SKM-1 treated with dmso at 0.1 percent for 144 hours (cell line): ENCODE data around the gene A1BG.
"Not testable (repeated sequence)": the region's sequence is repeated elsewhere in the genome, so short reads cannot be mapped to it uniquely, and the experiment has no call there.

ENCODE experiments used
- DNase-seq: peaks from one replicate; lab custom pipeline; 2025; ENCODE audit not compliant: unreplicated experiment; lab: John Stamatoyannopoulos, UW

A1BG gene

GRCh38 chr19:58361900-58362271 lies 8.6 kb upstream of the A1BG start:
- DNase-seq = no peak

GRCh38 chr19:58357481-58358145 lies 4.3 kb upstream of the A1BG start:
- no peak for DNase-seq

- no peak for DNase-seq
Measured at GRCh38 chr19:58356766-58357480, 3.6 kb upstream of the A1BG start.

GRCh38 chr19:58355908-58356765 lies 2.8 kb upstream of the A1BG start:
- DNase-seq = no peak

GRCh38 chr19:58355215-58355796 lies 2.0 kb upstream of the A1BG start:
- no peak for DNase-seq

- DNase-seq = no peak
Measured at GRCh38 chr19:58354478-58355030, 1.3 kb upstream of the A1BG start.

- no peak for DNase-seq
Measured at GRCh38 chr19:58353717-58354477, 605 bp upstream of the A1BG start.

- no peak for DNase-seq
Measured at GRCh38 chr19:58351990-58352755, 1.1 kb downstream of the A1BG start.

- no peak for DNase-seq
Measured at GRCh38 chr19:58351558-58351878, 1.8 kb downstream of the A1BG start.

- DNase-seq = no peak
Measured at GRCh38 chr19:58350871-58351557, 2.3 kb downstream of the A1BG start.

GRCh38 chr19:58350001-58350861 lies 3.1 kb downstream of the A1BG start:
- DNase-seq = no peak

- no peak for DNase-seq
Measured at GRCh38 chr19:58349590-58349989, 3.7 kb downstream of the A1BG start.

- not testable (repeated sequence) for DNase-seq
Measured at GRCh38 chr19:58348080-58348479, 5.2 kb downstream of the A1BG start.

- DNase-seq = peak; percentile 27
Measured at GRCh38 chr19:58346961-58347929, 6.0 kb downstream of the A1BG start.

- DNase-seq = no peak
Measured at GRCh38 chr19:58345558-58345957, 7.7 kb downstream of the A1BG start.

- no peak for DNase-seq
Measured at GRCh38 chr19:58338825-58339558, 14.3 kb downstream of the A1BG start.
